GM19395 (cell line): ENCODE measurements around the gene CKS1B.
"Not testable (repeated sequence)": the region's sequence is repeated elsewhere in the genome, so short reads cannot be mapped to it uniquely, and the experiment has no call there.

Experiments used
- ATAC-seq: cut with Tn5 transposase; IDR thresholded peaks from one replicate; pipeline ENCODE4 v1.9.1; 2021; ENCODE audit warnings: mild to moderate bottlenecking, moderate library complexity; ENCODE audit not compliant: unreplicated experiment

The CKS1B gene

DNA sequence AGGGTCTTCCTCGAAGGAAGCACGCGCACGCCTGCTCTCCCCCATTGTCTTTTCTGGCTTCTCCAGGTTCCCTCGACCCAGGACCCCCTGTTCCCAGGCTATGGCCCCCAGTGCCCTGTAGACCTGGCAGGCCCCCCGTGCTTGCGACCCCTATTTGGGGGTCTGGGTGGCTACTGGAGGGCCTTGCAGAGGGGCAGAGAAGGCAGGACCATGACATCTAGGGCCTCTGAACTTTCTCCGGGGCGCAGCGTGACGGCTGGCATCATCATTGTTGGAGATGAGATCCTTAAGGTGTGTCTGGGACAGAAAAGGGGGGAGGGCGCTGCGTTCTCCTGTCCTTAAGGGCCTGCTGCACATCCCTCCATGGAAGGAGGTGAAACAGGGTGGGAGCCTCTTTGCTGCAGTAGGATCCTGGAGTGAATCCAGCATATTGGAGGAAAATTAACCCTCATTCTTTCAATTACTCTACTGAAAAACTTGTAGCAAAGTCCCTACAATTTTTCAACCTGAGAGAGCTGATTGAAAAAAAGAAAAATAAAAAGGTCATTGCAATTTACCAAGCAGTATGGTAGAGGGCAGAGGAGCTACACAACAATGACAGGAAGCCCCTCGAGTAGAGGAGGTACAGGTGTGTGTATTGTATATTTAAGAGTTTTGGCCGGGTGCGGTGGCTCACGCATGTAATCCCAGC is 9.4 kb downstream of the CKS1B start:
- no peak for ATAC-seq

DNA sequence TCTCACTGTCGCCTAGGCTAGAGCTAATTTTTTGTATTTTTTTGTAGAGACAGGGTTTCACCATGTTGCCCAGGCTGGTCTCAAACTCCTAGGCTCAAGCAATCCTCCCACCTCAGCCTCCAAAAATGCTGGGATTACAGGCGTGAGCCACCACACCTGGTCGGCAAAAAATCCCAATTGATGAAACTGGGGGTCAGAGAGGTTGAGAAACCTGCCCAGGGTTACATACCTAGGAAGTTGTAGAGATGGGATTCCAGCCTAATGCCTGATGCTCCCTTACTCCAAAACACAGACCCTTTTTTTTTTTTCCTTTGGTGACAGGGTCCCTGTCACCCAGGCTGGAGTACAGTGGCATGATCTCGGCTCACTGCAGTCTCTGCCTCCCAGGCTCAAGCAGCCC is 12.3 kb downstream of the CKS1B start:
- ATAC-seq: not testable (repeated sequence)

DNA sequence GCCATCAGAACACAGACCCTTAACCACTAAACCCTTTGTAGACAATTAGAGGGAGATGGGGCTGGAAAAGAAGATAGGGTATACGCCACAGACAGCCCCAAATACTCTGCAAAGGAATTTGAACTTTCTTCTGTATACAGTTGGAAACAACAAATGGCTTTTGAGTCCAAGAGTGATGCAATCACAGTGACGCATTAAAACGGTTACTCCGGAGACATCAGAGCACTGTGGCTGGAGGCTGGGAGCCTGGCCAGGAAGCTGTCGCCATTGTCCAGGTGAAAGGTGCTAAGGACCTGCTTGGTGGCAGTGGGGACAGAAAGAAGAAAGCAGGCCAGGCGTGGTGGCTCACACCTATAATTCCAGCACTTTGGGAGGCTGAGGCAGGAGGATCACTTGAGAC is 12.8 kb downstream of the CKS1B start:
- ATAC-seq: no peak

DNA sequence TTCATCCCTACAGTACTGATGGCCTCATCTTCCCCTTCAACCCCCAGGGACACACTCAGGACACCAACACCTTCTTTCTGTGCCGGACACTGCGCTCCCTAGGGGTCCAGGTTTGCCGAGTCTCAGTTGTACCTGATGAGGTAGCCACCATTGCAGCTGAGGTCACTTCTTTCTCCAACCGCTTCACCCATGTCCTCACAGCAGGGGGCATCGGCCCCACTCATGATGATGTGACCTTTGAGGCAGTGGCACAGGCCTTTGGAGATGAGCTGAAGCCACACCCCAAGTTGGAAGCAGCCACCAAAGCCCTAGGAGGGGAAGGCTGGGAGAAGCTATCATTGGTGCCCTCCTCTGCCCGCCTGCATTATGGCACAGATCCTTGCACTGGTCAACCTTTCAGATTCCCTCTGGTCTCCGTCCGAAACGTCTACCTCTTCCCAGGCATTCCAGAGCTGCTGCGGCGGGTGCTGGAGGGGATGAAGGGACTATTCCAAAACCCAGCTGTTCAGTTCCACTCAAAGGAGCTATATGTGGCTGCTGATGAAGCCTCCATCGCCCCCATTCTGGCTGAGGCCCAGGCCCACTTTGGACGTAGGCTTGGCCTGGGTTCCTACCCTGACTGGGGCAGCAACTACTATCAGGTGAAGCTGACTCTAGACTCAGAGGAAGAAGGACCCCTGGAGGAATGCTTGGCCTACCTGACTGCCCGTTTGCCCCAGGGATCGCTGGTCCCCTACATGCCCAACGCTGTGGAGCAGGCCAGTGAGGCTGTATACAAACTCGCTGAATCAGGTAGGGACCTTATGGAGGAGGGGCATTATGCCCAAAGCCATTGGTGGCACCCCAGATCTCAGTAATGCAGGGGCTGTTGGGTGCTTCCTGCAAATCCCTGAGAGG is 13.8 kb downstream of the CKS1B start:
- no peak for ATAC-seq

DNA sequence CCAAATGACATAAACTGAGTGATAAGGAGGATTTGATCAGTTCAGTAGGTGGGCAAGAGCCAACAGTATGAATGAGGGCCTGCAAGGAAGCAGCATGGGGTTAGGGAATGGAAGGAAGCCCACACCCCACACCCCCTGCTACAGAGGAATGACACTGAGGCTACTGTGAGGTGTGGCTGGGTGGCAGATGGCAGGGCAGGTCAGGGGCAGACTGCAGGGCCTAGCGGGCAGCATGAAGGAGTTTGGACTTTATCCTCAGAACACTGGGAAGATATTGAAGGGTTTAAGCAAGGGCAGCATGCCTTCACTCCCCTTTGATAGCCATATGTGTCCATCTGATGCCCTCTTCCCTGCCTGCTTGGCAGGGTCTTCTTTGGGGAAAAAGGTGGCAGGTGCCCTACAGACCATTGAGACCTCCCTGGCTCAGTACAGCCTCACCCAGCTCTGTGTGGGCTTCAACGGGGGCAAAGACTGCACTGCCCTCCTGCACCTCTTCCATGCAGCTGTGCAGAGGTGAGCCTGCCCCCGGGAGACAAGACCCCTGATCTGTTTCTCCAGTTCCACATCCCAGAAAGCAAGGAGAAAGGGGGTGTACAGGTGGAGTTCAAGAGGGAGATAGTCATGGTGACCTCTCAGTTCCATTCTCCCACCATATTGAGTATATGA is 14.8 kb downstream of the CKS1B start:
- no peak for ATAC-seq

DNA sequence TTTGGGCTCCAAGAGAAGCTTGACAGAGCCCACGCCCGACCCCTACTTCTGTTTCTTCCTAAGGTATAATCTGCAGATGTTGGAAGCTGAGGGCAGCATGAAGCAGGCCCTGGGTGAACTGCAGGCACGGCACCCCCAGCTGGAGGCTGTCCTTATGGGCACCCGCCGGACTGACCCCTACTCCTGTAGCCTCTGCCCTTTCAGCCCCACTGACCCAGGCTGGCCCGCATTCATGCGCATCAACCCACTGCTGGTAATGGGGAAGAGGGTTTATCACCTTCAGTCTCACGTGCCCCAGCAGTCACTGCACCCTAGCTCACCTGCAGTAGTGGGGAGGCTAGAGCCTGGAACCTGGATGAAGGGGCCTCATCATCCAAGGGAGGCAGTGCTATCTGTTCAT is 15.8 kb downstream of the CKS1B start:
- ATAC-seq: no peak

DNA sequence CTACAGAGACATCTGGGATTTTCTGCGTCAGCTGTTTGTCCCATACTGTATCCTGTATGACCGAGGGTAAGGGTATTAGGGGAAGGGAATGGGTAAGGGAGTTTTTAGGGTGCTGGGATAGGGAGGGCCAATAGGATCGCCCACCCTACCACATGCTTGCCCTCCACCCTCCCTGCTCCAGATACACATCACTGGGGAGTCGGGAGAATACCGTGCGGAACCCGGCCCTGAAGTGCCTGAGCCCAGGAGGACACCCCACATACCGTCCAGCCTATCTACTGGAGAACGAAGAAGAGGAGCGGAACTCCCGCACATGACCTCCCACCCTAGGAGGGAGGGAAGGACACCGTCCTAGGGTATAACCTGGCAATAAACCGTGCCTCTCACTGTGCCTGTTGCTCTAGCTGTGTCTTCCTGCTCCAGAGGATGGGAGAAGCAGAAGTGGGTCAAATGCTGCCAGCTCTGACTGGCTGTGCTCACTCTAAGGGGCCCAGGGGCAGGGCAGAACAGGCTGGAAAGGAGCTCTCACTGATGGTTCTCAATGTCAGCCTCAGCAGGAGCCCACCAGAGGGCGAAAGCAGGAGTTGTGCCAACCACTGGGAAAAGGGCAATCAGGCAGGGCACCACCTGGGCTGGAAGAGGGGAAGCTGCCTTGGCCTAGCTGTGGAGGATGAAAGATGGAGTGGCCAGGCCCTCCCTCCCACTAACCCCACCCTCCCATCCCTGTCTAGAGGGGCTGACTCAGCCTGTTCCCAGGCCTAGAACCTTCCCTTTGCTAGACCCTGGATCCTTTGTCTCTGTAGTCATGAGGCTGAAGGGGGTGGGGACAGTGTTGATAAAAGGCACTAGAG is 18.5 kb downstream of the CKS1B start:
- ATAC-seq: no peak

DNA sequence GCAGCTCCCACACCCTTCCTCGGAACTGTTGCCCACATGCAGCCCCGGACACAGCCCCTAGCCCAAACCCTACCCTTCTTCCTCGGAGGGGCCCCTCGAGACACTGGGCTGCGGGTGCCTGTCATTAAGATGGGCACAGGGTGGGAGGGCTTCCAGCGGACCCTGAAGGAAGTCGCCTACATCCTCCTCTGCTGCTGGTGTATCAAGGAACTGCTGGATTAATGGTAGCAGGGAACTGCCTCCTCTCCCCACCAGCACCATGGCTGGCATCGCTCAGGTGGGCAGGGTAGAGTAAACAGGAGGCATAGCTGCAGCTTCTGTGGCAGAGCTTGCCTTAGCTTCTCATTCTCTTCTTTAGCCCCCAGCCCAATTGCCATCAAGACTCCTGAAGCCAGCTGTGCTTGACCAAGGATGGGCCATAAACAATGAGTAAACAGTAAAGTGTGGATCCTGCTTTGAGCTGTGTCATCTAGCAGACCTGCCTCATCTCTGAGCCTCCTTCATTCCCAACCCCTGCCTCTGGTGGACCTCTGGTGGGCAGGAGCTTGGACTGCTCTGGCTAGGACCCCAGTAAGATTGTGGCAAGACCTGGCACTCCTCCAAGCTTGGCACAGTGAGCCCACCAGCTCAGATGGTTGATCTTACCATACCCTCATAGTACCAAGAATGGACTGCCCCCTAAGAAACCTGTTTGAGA is 19.2 kb downstream of the CKS1B start, which contains the start of gene LENEP:
TSS of gene LENEP (plus strand) at position 15 of the 697 bp plus-strand sequence. CDS start at position 37, 22 bp downstream.
- no peak for ATAC-seq

DNA sequence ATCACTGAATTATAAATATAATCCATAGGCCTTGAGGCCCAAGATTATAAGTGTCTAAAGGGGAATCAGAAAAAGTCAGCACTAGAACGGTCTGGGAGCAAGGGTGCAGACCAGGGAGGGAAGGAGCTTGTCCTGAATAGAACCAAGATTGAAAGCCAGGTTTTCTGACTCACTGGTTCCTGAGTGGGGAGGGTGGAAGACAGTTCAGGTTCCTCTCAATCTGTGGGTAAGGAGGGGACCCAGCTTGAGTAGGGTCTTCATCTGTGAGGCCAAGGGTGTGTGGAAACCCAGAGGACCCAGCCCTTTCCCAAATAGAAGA is 19.7 kb downstream of the CKS1B start:
- ATAC-seq: no peak

DNA sequence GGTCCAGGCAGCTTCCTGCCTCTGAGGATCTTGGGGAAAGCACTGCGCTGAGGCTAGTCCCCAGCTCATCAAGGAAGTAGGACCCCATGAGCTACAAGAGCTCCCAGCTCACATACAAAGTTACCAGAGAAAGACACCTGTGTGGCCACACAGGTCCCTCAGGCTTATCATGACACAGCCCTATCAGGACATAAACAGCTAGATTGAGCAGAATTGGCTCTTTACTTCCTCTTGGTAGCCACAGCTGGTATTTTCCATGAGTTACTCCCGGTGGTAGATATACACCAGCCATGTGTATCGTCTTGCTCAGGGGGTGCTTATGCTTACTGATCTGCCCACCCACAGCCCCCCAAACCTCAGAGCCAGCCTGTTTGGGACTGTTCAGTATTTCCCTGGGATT is 20.1 kb downstream of the CKS1B start:
- ATAC-seq: no peak

DNA sequence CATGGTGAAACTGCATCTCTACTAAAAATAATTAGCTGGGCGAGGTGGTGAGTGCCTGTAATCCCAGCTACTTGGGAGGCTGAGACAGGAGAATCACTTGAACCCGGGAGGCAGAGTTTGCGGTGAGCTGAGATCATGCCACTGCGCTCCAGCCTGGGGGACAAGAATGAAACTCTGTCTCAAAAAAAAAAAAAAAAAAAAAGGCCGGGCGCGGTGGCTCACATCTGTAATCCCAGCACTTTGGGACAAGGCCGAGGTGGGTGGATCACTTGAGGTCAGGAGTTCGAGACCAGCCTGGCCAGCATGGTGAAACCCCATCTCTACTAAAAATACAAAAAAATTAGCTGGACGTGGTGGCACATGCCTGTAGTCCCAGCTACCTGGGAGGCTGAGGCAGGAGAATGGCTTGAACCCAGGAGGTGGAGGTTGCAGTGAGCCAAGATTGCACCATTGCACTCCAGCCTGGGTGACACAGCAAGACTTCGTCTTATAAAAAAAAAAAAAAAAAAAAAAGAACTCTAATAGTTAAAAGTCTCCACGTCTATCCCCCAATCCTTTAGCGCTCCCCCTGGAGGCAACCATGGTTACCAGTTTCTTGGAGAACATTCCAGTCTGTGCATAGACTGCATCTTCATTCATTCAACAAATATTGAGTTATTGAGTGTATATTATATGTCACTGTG is 21.0 kb downstream of the CKS1B start:
- not testable (repeated sequence) for ATAC-seq

DNA sequence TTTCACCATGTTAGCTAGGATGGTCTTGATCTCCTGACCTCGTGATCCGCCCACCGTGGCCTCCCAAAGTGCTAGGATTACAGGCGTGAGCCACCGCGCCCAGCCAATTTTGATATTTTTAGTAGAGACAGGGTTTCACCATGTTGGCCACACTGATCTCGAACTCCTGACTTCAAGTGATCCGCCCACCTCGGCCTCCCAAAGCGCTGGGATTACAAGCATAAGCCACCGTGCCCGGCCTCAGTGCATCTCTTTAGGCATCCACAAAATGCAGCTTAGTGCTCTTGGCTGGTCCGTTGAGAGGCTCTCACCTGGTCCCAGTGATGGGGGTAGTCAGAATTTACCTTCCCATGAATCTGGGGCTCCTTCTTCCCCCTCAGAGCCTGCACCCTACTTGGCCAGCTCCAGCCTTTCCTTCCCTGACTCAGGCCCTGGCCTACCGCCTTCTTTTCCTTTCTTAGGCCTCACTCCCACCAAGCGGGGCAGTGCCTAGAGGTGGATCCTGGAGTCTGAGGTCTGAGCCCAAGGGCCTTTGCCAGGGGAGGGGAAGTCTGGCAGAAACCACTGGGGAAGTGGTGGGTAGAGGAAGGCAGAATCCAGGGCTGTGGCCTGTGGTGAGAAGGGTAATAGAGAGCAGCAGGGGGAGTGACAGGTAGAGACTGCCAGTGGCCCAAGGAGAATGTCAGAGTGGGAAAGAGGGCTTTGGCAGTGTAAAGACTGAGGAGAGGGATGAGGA is 22.7 kb downstream of the CKS1B start:
- ATAC-seq: no peak

DNA sequence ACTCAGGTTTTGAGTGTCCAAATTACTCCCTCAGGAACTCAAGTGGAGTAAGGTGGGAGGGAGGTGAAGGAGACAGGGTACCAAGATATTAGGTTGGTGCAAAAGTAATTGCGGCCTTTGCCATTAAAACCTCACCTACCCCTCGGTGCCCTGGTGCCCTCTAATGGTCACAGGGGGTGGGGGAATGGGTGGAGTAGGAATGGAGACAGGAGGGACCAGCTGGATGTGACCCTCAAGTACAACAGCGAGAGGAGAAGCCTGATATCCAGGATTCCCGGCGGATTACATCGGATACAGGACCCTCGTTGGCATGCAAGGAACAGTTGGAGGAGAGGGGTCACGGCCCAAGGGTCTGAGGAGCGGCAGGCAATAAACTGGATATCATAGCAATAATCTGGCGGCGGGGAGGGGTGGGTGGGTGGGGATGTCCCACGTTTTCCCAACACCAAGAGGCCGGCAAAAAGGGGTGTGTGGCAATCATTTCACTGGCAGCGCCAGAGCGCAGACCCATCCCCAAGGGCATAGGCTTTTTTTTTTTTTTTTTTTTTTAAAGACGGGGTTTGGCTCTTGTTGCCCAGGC is 23.8 kb downstream of the CKS1B start:
- ATAC-seq: no peak

DNA sequence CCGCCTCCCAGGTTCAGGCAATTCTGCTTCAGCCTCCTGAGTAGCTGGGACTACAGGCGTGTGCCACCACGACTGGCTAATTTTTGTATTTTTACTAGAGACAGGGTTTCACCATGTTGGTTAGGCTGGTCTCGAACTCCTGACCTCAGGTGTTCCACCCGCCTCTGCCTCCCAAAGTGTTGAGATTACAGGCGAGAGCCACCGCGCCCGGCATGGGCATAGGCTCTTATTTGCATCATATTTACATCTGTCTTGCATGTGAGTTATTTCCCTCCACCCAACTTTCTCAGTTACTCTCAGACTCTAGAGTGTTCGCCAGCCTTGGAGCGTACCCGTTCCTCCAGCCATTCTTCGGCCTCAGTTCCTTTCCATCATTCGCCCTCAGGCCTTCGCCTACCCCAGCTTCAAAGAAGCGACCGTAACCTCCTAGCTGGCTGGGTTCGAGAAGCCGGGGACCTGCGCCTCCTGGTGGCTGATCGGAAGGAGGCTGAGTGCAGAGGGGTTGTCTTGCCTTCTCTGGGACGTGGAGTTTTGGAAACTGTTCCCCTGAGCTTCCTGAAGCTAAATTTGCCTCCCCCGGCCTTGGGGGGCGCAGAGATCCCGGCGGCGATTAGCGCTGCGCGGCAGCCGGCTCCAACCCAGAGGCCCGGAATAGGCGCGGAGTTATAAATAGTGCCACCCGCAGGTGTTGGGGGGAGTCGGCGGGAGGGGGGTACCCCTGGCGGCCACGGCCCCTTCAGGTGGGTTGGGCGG is 24.5 kb downstream of the CKS1B start:
- no peak for ATAC-seq

DNA sequence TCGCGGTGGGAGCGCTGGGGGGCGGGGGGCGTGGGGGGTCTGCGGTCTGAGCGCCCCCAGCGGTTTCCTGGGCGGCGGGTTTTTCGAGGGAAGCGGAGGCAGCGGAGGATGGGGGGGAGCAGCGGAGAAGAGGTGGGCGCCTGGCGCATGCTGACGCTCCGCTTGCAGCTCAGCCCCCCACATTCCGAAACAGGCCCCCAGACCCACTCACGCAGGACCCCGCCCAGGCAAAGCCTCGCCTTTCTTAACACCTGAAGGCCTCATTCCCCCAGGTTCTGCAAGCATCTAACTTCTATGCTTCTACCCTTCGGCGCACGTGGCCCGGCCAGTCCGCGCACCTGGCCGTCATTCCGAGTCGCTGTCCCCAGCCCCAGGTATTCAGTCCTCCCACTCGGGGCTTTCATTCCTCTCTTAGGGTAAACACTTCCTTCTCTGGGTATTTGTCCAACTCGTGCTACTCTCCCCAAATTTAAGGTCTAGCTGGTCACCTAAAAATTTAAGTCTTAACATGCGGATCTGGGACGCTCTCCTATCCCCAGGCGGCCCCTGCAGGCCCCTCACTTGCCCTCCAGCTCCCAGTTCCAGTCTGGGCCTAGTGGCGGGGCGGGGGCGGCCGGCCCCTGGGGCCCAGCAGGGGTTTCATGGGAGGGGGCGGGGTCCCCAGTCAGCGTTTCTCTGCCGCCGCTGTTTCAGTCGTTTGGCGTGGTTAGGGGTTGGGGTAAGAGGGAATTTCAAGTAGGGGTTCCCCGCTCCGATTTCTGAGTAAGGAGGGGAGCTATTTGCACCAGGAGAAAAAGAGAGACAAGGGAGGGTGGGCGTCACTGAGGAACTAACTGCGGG is 25.3 kb downstream of the CKS1B start:
- ATAC-seq: no peak

DNA sequence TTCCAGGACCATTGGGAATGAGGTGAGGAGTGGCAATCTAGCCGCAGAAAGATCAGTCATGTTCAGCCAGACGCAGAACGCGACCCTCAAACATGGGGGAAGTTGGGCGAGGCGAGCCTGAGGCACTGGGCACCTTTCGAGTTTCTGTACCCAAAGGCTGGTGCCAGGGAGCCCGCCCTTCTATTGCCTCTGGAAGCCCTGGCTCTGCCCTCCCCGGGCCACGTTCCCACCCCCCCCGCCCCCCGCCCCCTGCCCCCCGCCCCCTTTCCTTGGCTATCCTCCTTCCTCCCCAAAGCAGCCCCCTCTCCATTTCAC is 25.9 kb downstream of the CKS1B start:
- no peak for ATAC-seq

DNA sequence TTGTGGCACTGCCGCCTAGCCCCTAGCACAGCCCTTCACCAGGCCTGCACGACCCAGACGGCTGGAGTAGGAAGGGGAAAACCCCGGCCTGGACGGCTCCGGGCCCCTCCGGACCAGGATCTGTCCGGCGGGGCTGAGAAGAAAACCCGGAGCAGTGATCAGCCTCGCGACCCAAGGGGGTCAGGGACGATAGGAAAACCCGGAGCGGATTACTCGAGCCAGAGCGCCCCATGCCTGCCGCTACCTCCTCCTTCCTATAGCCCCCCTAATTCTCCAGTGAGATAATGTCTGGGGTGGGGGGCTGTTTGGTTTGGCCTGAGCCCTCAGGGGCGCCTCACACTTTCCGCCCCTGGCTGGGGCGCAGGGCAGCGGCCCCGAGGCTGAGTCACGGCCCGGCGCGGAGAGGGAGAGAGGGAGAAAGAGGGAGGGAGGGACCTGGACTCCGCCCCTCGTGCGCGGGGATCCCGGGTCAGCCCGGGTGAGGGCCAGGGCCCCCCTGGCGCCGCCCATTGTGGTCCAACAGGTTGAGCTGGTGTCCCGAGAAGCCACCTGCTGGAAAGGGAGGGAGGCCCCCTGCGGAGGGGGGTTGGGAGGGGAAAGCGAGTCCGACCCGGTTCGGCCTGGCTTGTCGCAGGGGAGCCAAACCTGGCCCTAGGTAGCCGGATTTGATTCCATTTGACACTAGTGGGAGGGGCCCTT is 26.4 kb downstream of the CKS1B start:
- ATAC-seq: peak; percentile 46
